HepG2 (cell line): Measurements from ENCODE around the gene RBM19. TPM values are rescaled to one million over a fixed set of nuclear protein-coding genes. Genes with fewer than 3 reads are reported as not detected.
"Not testable (repeated sequence)": the region's sequence is repeated elsewhere in the genome, so short reads cannot be mapped to it uniquely, and the experiment has no call there.

ENCODE experiments used
- ATAC-seq: fragments of 200-7000 bp; cut with Tn5 transposase; 3 replicates; pipeline ENCODE4 v1.9.1; 2020; ENCODE audit warnings: mild to moderate bottlenecking, moderate library complexity
- BruUV-seq: library from RNA; stranded (reverse); fragments of 400-500 nt; replicated peaks from 2 replicates; lab custom pipeline; 2021; lab: Mats Ljungman, UMichigan
- CTCF ChIA-PET: fragments of 300-600 bp; formaldehyde crosslinking; extraction: SDS; loops from one replicate; lab custom pipeline; 2021; ENCODE audit warnings: low total read pairs, inconsistent platforms, low intra/inter-chr PET ratio; lab: Yijun Ruan, JAX
- POLR2A ChIA-PET: fragments of 350-600 bp; sonication (Branson Sonifier 250); formaldehyde crosslinking; loops from one replicate; lab custom pipeline; 2020; ENCODE audit warnings: antibody characterized with exemption, inconsistent platforms; lab: Yijun Ruan, JAX
- DNase-seq: peaks from one replicate; pipeline ENCODE4 v3.0.0-alpha.2; 2015; ENCODE audit warnings: low spot score
- FAIRE-seq: peaks from 3 replicates; lab custom pipeline; 2011; peaks lifted over from hg19 to GRCh38; lab: Jason Lieb, UNC
- H2AFZ ChIP-seq: one replicate; pipeline ENCODE4 v1.6.1; 2011; ENCODE audit warnings: low read length, inconsistent platforms
- H3K27ac ChIP-seq: fragments of 300-600 bp; 3 replicates; pipeline ENCODE4 v1.8.0; 2011; ENCODE audit warnings: mixed run types, mild to moderate bottlenecking, mixed read lengths, low read length, inconsistent platforms; ENCODE audit not compliant: insufficient read depth; ENCODE audit errors: extremely low read length
- H3K27me3 ChIP-seq, 2 experiments: fragments of 200-600 bp in 1 of 2; 2 replicates in 1 of 2; 3 replicates in 1 of 2; pipeline versions ENCODE4 v1.6.0 to v1.8.0; 2011; ENCODE audit warnings: low read length in 2 of 2, mild to moderate bottlenecking in 2 of 2, moderate library complexity in 2 of 2, inconsistent platforms in 1 of 2; ENCODE audit not compliant: insufficient read depth in 2 of 2, control insufficient read depth in 1 of 2
- H3K36me3 ChIP-seq, 2 experiments: fragments of 200-600 bp in 1 of 2; replicated peaks in 1 of 2; 2 replicates in 1 of 2; 3 replicates in 1 of 2; pipeline versions ENCODE4 v1.5.1 to v1.8.0; 2011; ENCODE audit warnings: low read length in 2 of 2, inconsistent platforms in 1 of 2; ENCODE audit not compliant: insufficient read depth in 2 of 2, control insufficient read depth in 1 of 2
- H3K4me1 ChIP-seq: 2 replicates; pipeline ENCODE4 v1.5.1; 2012; ENCODE audit warnings: low read length, inconsistent platforms; ENCODE audit not compliant: insufficient read depth
- H3K4me2 ChIP-seq: 2 replicates; pipeline ENCODE4 v1.6.0; 2011; ENCODE audit warnings: low read depth, low read length, inconsistent platforms
- H3K4me3 ChIP-seq, 3 experiments: fragments of 200-600 bp in 1 of 3; sonication (generic), shearing (Covaris generic) in 1 of 3; replicated peaks in 1 of 3; 2 replicates each; pipeline ENCODE4 v1.5.1; 2011 to 2016; ENCODE audit warnings: low read length in 3 of 3, inconsistent platforms in 2 of 3, low read depth in 2 of 3, mild to moderate bottlenecking in 2 of 3, control low read depth in 1 of 3, mixed read lengths in 1 of 3; ENCODE audit not compliant: insufficient read depth in 1 of 3
- H3K79me2 ChIP-seq: one replicate; pipeline ENCODE4 v1.6.1; 2011; ENCODE audit warnings: low read length, inconsistent platforms; ENCODE audit not compliant: insufficient read depth
- H3K9ac ChIP-seq: 2 replicates; pipeline ENCODE4 v1.6.0; 2011; ENCODE audit warnings: mild to moderate bottlenecking, low read depth, low read length, inconsistent platforms; ENCODE audit not compliant: insufficient read depth
- H3K9me3 ChIP-seq: 2 replicates; pipeline ENCODE4 v1.5.1; 2012; ENCODE audit warnings: mild to moderate bottlenecking, low read length
- H4K20me1 ChIP-seq: 2 replicates; pipeline ENCODE4 v1.6.0; 2011; ENCODE audit warnings: inconsistent platforms, mild to moderate bottlenecking, low read length, moderate library complexity; ENCODE audit not compliant: insufficient read depth
- ARNTL ChIP-seq: sonication (generic); formaldehyde crosslinking; IDR thresholded peaks from 2 replicates; pipeline ENCODE4 v1.4.0; 2020; ENCODE audit warnings: mild to moderate bottlenecking, missing genetic modification reagents
- CEBPG ChIP-seq: IDR thresholded peaks from 2 replicates; pipeline ENCODE4 v1.6.1; 2016
- ETV5 ChIP-seq: IDR thresholded peaks from 2 replicates; pipeline ENCODE4 v1.6.1; 2018; ENCODE audit warnings: missing biosample characterization, missing genetic modification reagents, inconsistent platforms, borderline replicate concordance
- GRHL1 ChIP-seq: sonication (generic); formaldehyde crosslinking; conservative IDR thresholded peaks from 2 replicates; pipeline ENCODE4 v1.8.0; 2022; ENCODE audit warnings: missing genetic modification reagents
- ISX ChIP-seq: sonication (generic); formaldehyde crosslinking; conservative IDR thresholded peaks from 2 replicates; pipeline ENCODE4 v1.5.0; 2020; ENCODE audit warnings: missing genetic modification reagents
- NCOR1 ChIP-seq: fragments of 200-600 bp; sonication (generic); IDR thresholded peaks from 2 replicates; pipeline ENCODE4 v1.7.0; 2017; ENCODE audit warnings: antibody characterized with exemption, low read length, borderline replicate concordance
- NR2F2 ChIP-seq: IDR thresholded peaks from 2 replicates; pipeline ENCODE4 v1.6.1; 2012; ENCODE audit warnings: low read depth, inconsistent platforms, borderline replicate concordance
- PHF20 ChIP-seq: sonication (generic); formaldehyde crosslinking; IDR thresholded peaks from 2 replicates; pipeline ENCODE4 v1.5.0; 2020; ENCODE audit warnings: mild to moderate bottlenecking, missing genetic modification reagents
- RAD51 ChIP-seq: fragments of 450-650 bp; IDR thresholded peaks from 2 replicates; pipeline ENCODE4 v1.6.1; 2016; ENCODE audit warnings: borderline replicate concordance
- ZNF678 ChIP-seq: sonication (generic); formaldehyde crosslinking; IDR thresholded peaks from 2 replicates; pipeline ENCODE4 v1.4.0; 2020; ENCODE audit warnings: mild to moderate bottlenecking, missing genetic modification reagents
- WGBS: methylation state at CpG from one replicate; pipeline ENCODE4 v1.1.6; 2017; ENCODE audit warnings: low lambda C conversion rate; 5-methylcytosine and 5-hydroxymethylcytosine counted together
- in situ Hi-C: cut with HindIII; loops from 2 replicates; pipeline ENCODE4 v1.10.0; 2017; ENCODE audit warnings: low pct_unique_long_range_greater_than_20kb; ENCODE audit not compliant: extremely low pct_ligation_motif_present
- intact Hi-C: fragments of 100-400 bp; cut with micrococcal nuclease; formaldehyde crosslinking; loops from one replicate; pipeline ENCODE4 v1.10.0; 2022; ENCODE audit not compliant: unreplicated experiment
- polyA plus RNA-seq, 8 experiments: library from polyadenylated mRNA; depleted of rRNA in 3 of 8; stranded (reverse) in 7 of 8; unstranded in 1 of 8; fragments of >200 nt; fragmentation: Illumina TruSeq in 4 of 8; extraction: Trizol in 4 of 8; gene quantifications; 2 replicates each; pipeline versions ENCODE4 v1.2.1 to v1.2.3, GENCODE V29; 2011 to 2016; ENCODE audit warnings: low read depth in 4 of 8, missing spikeins in 1 of 8, mixed read lengths in 1 of 8; ENCODE audit not compliant: insufficient read depth in 1 of 8
- total RNA-seq, 5 experiments: library from RNA; depleted of rRNA; stranded (reverse); fragments of >200 nt; fragmentation: Illumina TruSeq; extraction: Trizol; gene quantifications; 2 replicates each; pipeline ENCODE4 v1.2.3, GENCODE V29; 2016; ENCODE audit warnings: low read depth in 1 of 5
- TF ChIP-seq, protein P1 (sequence below): sonication (generic); formaldehyde crosslinking; IDR thresholded peaks from 2 replicates; pipeline ENCODE4; 2020; ENCODE audit warnings: missing genetic modification reagents, mild to moderate bottlenecking, borderline replicate concordance
- TF ChIP-seq, protein P2 (sequence below): sonication (generic); formaldehyde crosslinking; IDR thresholded peaks from 2 replicates; pipeline ENCODE4 v1.8.1; 2023; ENCODE audit warnings: mild to moderate bottlenecking, missing genetic modification reagents, borderline replicate concordance
- TF ChIP-seq, protein P3 (sequence below): sonication (generic); formaldehyde crosslinking; conservative IDR thresholded peaks from 2 replicates; pipeline ENCODE4 v1.5.0; 2020; ENCODE audit warnings: missing genetic modification reagents

RBM19 gene
- total and polyA plus RNA-seq, 2 of the 13 experiments (the other 11 are each of a cell fraction or from before 2014, with no cell fraction given): 19.3 to 32.2 TPM

DNA sequence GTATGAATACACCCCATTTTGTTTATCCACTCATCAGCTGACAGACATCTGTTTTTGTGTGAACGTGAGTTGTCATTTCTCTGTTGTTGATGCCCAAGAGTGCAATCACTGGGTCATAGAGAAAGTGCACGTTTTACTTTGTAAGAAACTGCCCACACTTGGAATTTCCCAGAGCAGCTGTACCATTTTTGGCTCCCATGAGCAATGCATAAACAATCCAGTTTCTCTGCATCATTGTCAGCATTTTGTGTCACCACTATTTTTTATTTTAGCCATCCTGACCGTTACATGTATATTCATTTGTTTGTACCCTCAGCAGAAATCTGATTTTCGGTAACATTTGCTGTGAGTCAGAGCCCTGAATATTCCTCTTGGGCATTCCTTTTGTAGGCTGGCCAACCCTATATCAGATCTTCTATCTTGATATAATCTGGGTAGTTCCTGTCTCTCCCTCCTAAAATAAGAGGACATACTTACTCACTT lies 62.7 kb downstream of the RBM19 start:
- in situ Hi-C loops: no loop called here
- no peaks in the 10 kb centered on the region for H4K20me1 ChIP-seq
- ChIA-PET POLR2A (no interaction called here), CTCF (no interaction called here)
- H3K27ac ChIP-seq: no peak overlapping the region
- H3K27me3 ChIP-seq: no peaks in the 10 kb centered on the region
- H3K36me3 ChIP-seq: peaks cover 16 to 62% of the 10 kb centered on the region in 2 experiments; a peak in 4 of 5 replicates
- no peak overlapping the region for H2AFZ ChIP-seq
- FAIRE-seq (no peak), DNase-seq (no peak), ATAC-seq (no peak)
- no peaks in the 10 kb centered on the region for H3K4me1 ChIP-seq
- H3K9me3 ChIP-seq: no peaks in the 10 kb centered on the region
- no peak overlapping the region for H3K4me2 ChIP-seq
- 97% methylated on average over 4 of the region's 4 CpGs for WGBS
- TF ChIP-seq ETV5 (CRISPR knock-in tag): no peak
- TF ChIP-seq ZNF678 (CRISPR knock-in tag): no peak
- TF ChIP-seq, protein P1, sequence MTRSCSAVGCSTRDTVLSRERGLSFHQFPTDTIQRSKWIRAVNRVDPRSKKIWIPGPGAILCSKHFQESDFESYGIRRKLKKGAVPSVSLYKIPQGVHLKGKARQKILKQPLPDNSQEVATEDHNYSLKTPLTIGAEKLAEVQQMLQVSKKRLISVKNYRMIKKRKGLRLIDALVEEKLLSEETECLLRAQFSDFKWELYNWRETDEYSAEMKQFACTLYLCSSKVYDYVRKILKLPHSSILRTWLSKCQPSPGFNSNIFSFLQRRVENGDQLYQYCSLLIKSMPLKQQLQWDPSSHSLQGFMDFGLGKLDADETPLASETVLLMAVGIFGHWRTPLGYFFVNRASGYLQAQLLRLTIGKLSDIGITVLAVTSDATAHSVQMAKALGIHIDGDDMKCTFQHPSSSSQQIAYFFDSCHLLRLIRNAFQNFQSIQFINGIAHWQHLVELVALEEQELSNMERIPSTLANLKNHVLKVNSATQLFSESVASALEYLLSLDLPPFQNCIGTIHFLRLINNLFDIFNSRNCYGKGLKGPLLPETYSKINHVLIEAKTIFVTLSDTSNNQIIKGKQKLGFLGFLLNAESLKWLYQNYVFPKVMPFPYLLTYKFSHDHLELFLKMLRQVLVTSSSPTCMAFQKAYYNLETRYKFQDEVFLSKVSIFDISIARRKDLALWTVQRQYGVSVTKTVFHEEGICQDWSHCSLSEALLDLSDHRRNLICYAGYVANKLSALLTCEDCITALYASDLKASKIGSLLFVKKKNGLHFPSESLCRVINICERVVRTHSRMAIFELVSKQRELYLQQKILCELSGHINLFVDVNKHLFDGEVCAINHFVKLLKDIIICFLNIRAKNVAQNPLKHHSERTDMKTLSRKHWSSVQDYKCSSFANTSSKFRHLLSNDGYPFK: no peak
- TF ChIP-seq, protein P2, sequence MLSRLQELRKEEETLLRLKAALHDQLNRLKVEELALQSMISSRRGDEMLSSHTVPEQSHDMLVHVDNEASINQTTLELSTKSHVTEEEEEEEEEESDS (CRISPR knock-in tag): no peak
- no peak for TF ChIP-seq NCOR1
- TF ChIP-seq ISX: no peak
- no peak for TF ChIP-seq CEBPG (CRISPR knock-in tag)
- TF ChIP-seq, protein P3, sequence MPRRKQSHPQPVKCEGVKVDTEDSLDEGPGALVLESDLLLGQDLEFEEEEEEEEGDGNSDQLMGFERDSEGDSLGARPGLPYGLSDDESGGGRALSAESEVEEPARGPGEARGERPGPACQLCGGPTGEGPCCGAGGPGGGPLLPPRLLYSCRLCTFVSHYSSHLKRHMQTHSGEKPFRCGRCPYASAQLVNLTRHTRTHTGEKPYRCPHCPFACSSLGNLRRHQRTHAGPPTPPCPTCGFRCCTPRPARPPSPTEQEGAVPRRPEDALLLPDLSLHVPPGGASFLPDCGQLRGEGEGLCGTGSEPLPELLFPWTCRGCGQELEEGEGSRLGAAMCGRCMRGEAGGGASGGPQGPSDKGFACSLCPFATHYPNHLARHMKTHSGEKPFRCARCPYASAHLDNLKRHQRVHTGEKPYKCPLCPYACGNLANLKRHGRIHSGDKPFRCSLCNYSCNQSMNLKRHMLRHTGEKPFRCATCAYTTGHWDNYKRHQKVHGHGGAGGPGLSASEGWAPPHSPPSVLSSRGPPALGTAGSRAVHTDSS (CRISPR knock-in tag): no peak
- no peak for TF ChIP-seq PHF20 (CRISPR knock-in tag)
- TF ChIP-seq RAD51: no peak
- TF ChIP-seq NR2F2: no peak
- TF ChIP-seq GRHL1 (CRISPR knock-in tag): no peak
- TF ChIP-seq ARNTL (CRISPR knock-in tag): no peak
- no peak overlapping the region for H3K9ac ChIP-seq
- H3K79me2 ChIP-seq: no peaks in the 10 kb centered on the region
- no peak overlapping the region for H3K4me3 ChIP-seq
- intact Hi-C loops: no loop called here
- BruUV-seq: no TSS peak

DNA sequence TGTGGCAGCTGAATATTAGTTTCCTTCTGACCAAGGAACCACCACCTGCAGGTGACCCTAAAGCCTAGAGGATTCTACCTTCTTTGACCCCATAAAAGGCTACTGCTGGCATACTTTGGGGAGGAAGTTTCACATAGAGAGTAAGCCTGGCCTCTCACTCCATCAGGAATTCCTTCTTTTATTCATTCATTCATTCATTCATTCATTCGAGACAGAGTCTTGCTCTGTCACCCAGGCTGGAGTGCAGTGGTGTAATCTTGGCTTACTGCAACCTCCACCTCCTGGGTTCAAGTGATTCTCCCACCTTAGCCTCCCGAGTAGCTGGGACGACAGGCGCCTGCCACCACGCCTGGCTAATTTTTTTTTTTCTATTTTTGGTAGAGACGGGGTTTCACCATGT lies 64.8 kb downstream of the RBM19 start:
- 98% methylated on average over 6 of the region's 6 CpGs for WGBS
- intact Hi-C loops, H3K9ac ChIP-seq, H3K9me3 ChIP-seq, ATAC-seq, H3K4me1 ChIP-seq, H3K27ac ChIP-seq, H3K27me3 ChIP-seq, in situ Hi-C loops, H2AFZ ChIP-seq, H4K20me1 ChIP-seq, H3K79me2 ChIP-seq, FAIRE-seq, POLR2A ChIA-PET, H3K4me2 ChIP-seq, BruUV-seq, CTCF ChIA-PET, DNase-seq, H3K4me3 ChIP-seq: not testable (repeated sequence)
- H3K36me3 ChIP-seq: peaks cover 9 to 51% of the 10 kb centered on the region in 2 experiments; a peak in 4 of 5 replicates
